SK-N-SH (cell line): ENCODE data around the gene OR56A4. TPM values are rescaled to one million over a fixed set of nuclear protein-coding genes. Genes with fewer than 3 reads are reported as not detected.

Experiments
- CTCF ChIA-PET: fragments of 300-600, 350-600 bp; formaldehyde crosslinking; extraction: SDS; loops from one replicate; lab custom pipeline; 2021; lab: Yijun Ruan, JAX
- POLR2A ChIA-PET: fragments of 350-600 bp; sonication (Branson Sonifier 250); formaldehyde crosslinking; extraction: SDS; loops from one replicate; lab custom pipeline; 2020; ENCODE audit warnings: antibody characterized with exemption, inconsistent platforms; lab: Yijun Ruan, JAX
- DNase-seq: peaks from one replicate; pipeline ENCODE4 v3.0.0; 2012
- H2AFZ ChIP-seq: fragments of 200-600 bp; sonication (generic); 2 replicates; pipeline ENCODE4 v1.8.1; 2016; ENCODE audit warnings: antibody characterized with exemption, mild to moderate bottlenecking, low read depth
- H3F3A ChIP-seq: fragments of 200-600 bp; sonication (generic); replicated peaks from 2 replicates; pipeline ENCODE3; 2016; ENCODE audit warnings: antibody characterized with exemption, mild to moderate bottlenecking; ENCODE audit not compliant: insufficient read depth
- H3K27ac ChIP-seq, 2 experiments: fragments of 200-500 bp in 1 of 2; fragments of 200-600 bp in 1 of 2; sonication (Bioruptor generic) in 1 of 2; sonication (generic), shearing (Covaris generic) in 1 of 2; 2 replicates each; pipeline versions ENCODE4 v1.5.1 to v1.6.1; 2014 to 2016; ENCODE audit warnings: low read depth in 2 of 2, inconsistent platforms in 1 of 2, low read length in 1 of 2, mild to moderate bottlenecking in 1 of 2, mixed read lengths in 1 of 2
- H3K27me3 ChIP-seq: fragments of 200-600 bp; sonication (generic), shearing (Covaris generic); 2 replicates; pipeline ENCODE4 v1.6.1; 2016; ENCODE audit warnings: mixed run types; ENCODE audit not compliant: insufficient read depth
- H3K36me3 ChIP-seq, 2 experiments: fragments of 200-500 bp in 1 of 2; fragments of 200-600 bp in 1 of 2; sonication (Bioruptor generic) in 1 of 2; sonication (generic) in 1 of 2; replicated peaks in 1 of 2; 2 replicates each; pipeline versions ENCODE3 to v1.5.1; 2014 to 2016; ENCODE audit warnings: low read length in 1 of 2, mild to moderate bottlenecking in 1 of 2; ENCODE audit not compliant: insufficient read depth in 2 of 2, control insufficient read depth in 1 of 2
- H3K4me1 ChIP-seq, 2 experiments: fragments of 200-500 bp in 1 of 2; fragments of 200-600 bp in 1 of 2; sonication (Bioruptor generic) in 1 of 2; sonication (generic), shearing (Covaris generic) in 1 of 2; 2 replicates each; pipeline versions ENCODE4 v1.5.1 to v1.6.1; 2014 to 2016; ENCODE audit warnings: low read depth in 1 of 2, low read length in 1 of 2, mixed run types in 1 of 2; ENCODE audit not compliant: insufficient read depth in 2 of 2, control insufficient read depth in 1 of 2
- H3K4me2 ChIP-seq: fragments of 200-600 bp; sonication (generic), shearing (Covaris generic); 2 replicates; pipeline ENCODE4 v1.6.1; 2017; ENCODE audit warnings: mixed run types
- H3K4me3 ChIP-seq, 2 experiments: fragments of 200-500 bp in 1 of 2; fragments of 200-600 bp in 1 of 2; sonication (Bioruptor generic) in 1 of 2; sonication (generic), shearing (Covaris generic) in 1 of 2; 2 replicates each; pipeline versions ENCODE4 v1.5.1 to v1.8.1; 2014 to 2016; ENCODE audit warnings: low read depth in 2 of 2, inconsistent platforms in 1 of 2, low read length in 1 of 2, mild to moderate bottlenecking in 1 of 2, mixed read lengths in 1 of 2, moderate library complexity in 1 of 2
- H3K79me2 ChIP-seq: fragments of 200-600 bp; sonication (generic); 2 replicates; pipeline ENCODE4 v1.8.1; 2017; ENCODE audit warnings: mild to moderate bottlenecking; ENCODE audit not compliant: insufficient read depth
- H3K9ac ChIP-seq: fragments of 200-600 bp; sonication (generic); 2 replicates; pipeline ENCODE4 v1.6.1; 2017; ENCODE audit warnings: mixed run types
- H3K9me2 ChIP-seq: fragments of 200-600 bp; sonication (generic); 2 replicates; pipeline ENCODE4 v1.6.1; 2017; ENCODE audit warnings: mixed run types
- H3K9me3 ChIP-seq: fragments of 200-600 bp; sonication (generic); 2 replicates; pipeline ENCODE4 v1.6.1; 2017; ENCODE audit warnings: mixed run types, mild to moderate bottlenecking, moderate library complexity
- H4K20me1 ChIP-seq: fragments of 200-600 bp; sonication (generic); 2 replicates; pipeline ENCODE4 v1.6.1; 2017; ENCODE audit warnings: mild to moderate bottlenecking, mixed run types; ENCODE audit not compliant: insufficient read depth
- EZH2phosphoT487 ChIP-seq: fragments of 200-600 bp; sonication (generic); IDR thresholded peaks from 2 replicates; pipeline ENCODE4 v1.6.1; 2017; ENCODE audit warnings: low read depth, mixed run types, mild to moderate bottlenecking, antibody characterized with exemption, moderate library complexity, borderline replicate concordance
- GATA2 ChIP-seq: sonication (generic); formaldehyde crosslinking; IDR thresholded peaks from 2 replicates; pipeline ENCODE4 v1.5.0; 2020; ENCODE audit warnings: mild to moderate bottlenecking, missing genetic modification reagents
- JUND ChIP-seq: IDR thresholded peaks from 2 replicates; pipeline ENCODE4 v1.4.0; 2012
- MXI1 ChIP-seq: IDR thresholded peaks from 2 replicates; pipeline ENCODE4 v1.6.1; 2012; ENCODE audit warnings: mild to moderate bottlenecking, low read depth, low read length, improper control_type of control experiment
- WGBS: methylation state at CpG from one replicate; pipeline ENCODE4 v1.1.6; 2017; ENCODE audit warnings: low lambda C conversion rate; 5-methylcytosine and 5-hydroxymethylcytosine counted together
- polyA plus RNA-seq, 3 experiments: library from polyadenylated mRNA; depleted of rRNA; stranded (reverse); fragments of >200 nt; gene quantifications; 2 replicates each; pipeline ENCODE4 v1.2.3, GENCODE V29; 2012
- TF ChIP-seq, protein P1 (sequence below): fragments of 200-600 bp; sonication (generic); IDR thresholded peaks from 2 replicates; pipeline ENCODE4 v1.6.1; 2017; ENCODE audit warnings: antibody characterized with exemption, mild to moderate bottlenecking, moderate library complexity
- TF ChIP-seq, protein P2 (sequence below): IDR thresholded peaks from 2 replicates; pipeline ENCODE4 v1.4.0; 2012; ENCODE audit warnings: low read depth, borderline replicate concordance
- TF ChIP-seq, protein P3 (sequence below): IDR thresholded peaks from 2 replicates; pipeline ENCODE4; 2012
- TF ChIP-seq, protein P4 (sequence below): IDR thresholded peaks from 2 replicates; pipeline ENCODE4 v1.4.0; 2012; ENCODE audit warnings: low read depth
- TF ChIP-seq, protein P5 (sequence below): fragments of 150-350 bp; IDR thresholded peaks from 2 replicates; pipeline ENCODE4 v1.6.1; 2017; ENCODE audit warnings: antibody characterized with exemption, low read length, low read depth, borderline replicate concordance

The OR56A4 gene
- polyA plus RNA-seq, 1 of the 3 experiments (the other 2 are of a cell fraction) = not detected

DNA sequence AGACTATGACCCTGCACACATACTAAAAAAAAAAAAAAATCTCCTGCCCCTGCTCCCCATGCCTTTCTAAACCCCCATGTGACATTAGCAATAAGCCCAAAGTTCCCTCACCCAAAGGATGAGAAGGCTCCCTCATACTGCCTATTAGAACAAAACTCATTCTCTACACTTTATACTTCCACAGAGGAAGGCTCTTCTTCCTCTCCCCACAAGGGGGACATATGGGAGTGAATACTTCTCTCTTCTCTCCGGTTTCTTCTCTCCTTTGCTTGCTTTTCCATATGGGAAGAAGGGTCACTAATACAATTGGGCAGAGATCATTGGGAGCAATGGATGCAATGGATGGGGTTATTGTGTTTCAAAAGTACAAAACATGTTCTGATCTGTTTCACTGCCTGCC is 23.3 kb downstream of the OR56A4 start:
- H3K4me3 ChIP-seq = no peak overlapping the region
- no peak overlapping the region for H3K9ac ChIP-seq
- H3K4me1 ChIP-seq = no peaks in the 10 kb centered on the region
- WGBS = 0% methylated on average over 1 of the region's 1 CpG
- H3K9me2 ChIP-seq = no peaks in the 10 kb centered on the region
- ChIA-PET CTCF (no interaction called here), POLR2A (no interaction called here)
- no peak overlapping the region for H3K4me2 ChIP-seq
- H3K79me2 ChIP-seq = no peaks in the 10 kb centered on the region
- DNase-seq = no peak
- no peak overlapping the region for H3K27ac ChIP-seq
- no peaks in the 10 kb centered on the region for H3K9me3 ChIP-seq
- H3K36me3 ChIP-seq = no peaks in the 10 kb centered on the region
- no peaks in the 10 kb centered on the region for H4K20me1 ChIP-seq
- H3K27me3 ChIP-seq = no peaks in the 10 kb centered on the region
- H3F3A ChIP-seq = no peaks in the 10 kb centered on the region
- H2AFZ ChIP-seq = no peak overlapping the region
- no peak for TF ChIP-seq EZH2phosphoT487
- TF ChIP-seq, protein P1, sequence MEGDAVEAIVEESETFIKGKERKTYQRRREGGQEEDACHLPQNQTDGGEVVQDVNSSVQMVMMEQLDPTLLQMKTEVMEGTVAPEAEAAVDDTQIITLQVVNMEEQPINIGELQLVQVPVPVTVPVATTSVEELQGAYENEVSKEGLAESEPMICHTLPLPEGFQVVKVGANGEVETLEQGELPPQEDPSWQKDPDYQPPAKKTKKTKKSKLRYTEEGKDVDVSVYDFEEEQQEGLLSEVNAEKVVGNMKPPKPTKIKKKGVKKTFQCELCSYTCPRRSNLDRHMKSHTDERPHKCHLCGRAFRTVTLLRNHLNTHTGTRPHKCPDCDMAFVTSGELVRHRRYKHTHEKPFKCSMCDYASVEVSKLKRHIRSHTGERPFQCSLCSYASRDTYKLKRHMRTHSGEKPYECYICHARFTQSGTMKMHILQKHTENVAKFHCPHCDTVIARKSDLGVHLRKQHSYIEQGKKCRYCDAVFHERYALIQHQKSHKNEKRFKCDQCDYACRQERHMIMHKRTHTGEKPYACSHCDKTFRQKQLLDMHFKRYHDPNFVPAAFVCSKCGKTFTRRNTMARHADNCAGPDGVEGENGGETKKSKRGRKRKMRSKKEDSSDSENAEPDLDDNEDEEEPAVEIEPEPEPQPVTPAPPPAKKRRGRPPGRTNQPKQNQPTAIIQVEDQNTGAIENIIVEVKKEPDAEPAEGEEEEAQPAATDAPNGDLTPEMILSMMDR = no peak
- TF ChIP-seq MXI1 = no peak
- no peak for TF ChIP-seq GATA2
- TF ChIP-seq, protein P2, sequence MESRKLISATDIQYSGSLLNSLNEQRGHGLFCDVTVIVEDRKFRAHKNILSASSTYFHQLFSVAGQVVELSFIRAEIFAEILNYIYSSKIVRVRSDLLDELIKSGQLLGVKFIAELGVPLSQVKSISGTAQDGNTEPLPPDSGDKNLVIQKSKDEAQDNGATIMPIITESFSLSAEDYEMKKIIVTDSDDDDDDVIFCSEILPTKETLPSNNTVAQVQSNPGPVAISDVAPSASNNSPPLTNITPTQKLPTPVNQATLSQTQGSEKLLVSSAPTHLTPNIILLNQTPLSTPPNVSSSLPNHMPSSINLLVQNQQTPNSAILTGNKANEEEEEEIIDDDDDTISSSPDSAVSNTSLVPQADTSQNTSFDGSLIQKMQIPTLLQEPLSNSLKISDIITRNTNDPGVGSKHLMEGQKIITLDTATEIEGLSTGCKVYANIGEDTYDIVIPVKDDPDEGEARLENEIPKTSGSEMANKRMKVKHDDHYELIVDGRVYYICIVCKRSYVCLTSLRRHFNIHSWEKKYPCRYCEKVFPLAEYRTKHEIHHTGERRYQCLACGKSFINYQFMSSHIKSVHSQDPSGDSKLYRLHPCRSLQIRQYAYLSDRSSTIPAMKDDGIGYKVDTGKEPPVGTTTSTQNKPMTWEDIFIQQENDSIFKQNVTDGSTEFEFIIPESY = no peak
- no peak for TF ChIP-seq JUND
- TF ChIP-seq, protein P3, sequence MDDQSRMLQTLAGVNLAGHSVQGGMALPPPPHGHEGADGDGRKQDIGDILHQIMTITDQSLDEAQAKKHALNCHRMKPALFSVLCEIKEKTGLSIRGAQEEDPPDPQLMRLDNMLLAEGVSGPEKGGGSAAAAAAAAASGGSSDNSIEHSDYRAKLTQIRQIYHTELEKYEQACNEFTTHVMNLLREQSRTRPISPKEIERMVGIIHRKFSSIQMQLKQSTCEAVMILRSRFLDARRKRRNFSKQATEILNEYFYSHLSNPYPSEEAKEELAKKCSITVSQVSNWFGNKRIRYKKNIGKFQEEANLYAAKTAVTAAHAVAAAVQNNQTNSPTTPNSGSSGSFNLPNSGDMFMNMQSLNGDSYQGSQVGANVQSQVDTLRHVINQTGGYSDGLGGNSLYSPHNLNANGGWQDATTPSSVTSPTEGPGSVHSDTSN = no peak
- TF ChIP-seq, protein P4, sequence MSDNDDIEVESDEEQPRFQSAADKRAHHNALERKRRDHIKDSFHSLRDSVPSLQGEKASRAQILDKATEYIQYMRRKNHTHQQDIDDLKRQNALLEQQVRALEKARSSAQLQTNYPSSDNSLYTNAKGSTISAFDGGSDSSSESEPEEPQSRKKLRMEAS = no peak
- TF ChIP-seq, all 33 proteins: peak for 0

DNA sequence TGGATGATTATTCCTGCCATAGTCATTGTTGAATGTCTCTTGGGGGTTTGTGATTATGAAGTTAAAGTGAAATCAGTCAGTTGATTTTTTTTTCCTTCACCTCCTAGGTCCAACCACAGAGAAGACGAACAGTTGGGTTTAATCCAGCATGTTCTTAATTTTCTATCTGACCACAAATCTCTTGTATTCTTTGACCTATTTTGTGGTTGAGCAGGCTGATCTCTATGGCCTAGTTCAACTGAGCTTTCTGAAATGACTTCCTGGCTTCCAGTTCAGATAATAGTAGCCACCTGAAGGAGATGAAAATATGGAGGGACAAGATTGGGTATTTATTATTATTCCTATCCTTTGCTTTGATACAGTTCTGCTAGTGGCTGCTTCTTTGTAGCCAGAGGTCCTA is 33.2 kb downstream of the OR56A4 start:
- no peak overlapping the region for H3K9ac ChIP-seq
- no peak overlapping the region for H2AFZ ChIP-seq
- H3K9me2 ChIP-seq = no peaks in the 10 kb centered on the region
- H3K27me3 ChIP-seq = no peaks in the 10 kb centered on the region
- 3% methylated on average over 1 of the region's 1 CpG for WGBS
- H4K20me1 ChIP-seq = no peaks in the 10 kb centered on the region
- no peak overlapping the region for H3K4me2 ChIP-seq
- DNase-seq = no peak
- no peak overlapping the region for H3K27ac ChIP-seq
- H3K4me1 ChIP-seq = no peaks in the 10 kb centered on the region
- no peak overlapping the region for H3K4me3 ChIP-seq
- POLR2A ChIA-PET = no interaction called here
- H3K9me3 ChIP-seq = no peaks in the 10 kb centered on the region
- no peaks in the 10 kb centered on the region for H3K36me3 ChIP-seq
- TF ChIP-seq, protein P5, sequence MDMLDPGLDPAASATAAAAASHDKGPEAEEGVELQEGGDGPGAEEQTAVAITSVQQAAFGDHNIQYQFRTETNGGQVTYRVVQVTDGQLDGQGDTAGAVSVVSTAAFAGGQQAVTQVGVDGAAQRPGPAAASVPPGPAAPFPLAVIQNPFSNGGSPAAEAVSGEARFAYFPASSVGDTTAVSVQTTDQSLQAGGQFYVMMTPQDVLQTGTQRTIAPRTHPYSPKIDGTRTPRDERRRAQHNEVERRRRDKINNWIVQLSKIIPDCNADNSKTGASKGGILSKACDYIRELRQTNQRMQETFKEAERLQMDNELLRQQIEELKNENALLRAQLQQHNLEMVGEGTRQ = no peak
- H3F3A ChIP-seq = no peaks in the 10 kb centered on the region
- H3K79me2 ChIP-seq = no peaks in the 10 kb centered on the region
- CTCF ChIA-PET = no interaction called here
